HG02884 (cell line): Measurements from ENCODE around the gene MIS18A.
"Not testable (repeated sequence)": the region's sequence is repeated elsewhere in the genome, so short reads cannot be mapped to it uniquely, and the experiment has no call there.

Experiments
- ATAC-seq: cut with Tn5 transposase; IDR thresholded peaks from one replicate; pipeline ENCODE4 v1.9.1; 2021; ENCODE audit warnings: mild to moderate bottlenecking, moderate library complexity; ENCODE audit not compliant: unreplicated experiment

MIS18A gene

GRCh38 chr21:32278518-32279376 lies at the start of gene MIS18A:
Gene MIS18A, minus strand, starts transcription at chr21:32279049. Its CDS starts 35 bp downstream, at chr21:32279014.
- ATAC-seq = peak; percentile 86

- ATAC-seq = no peak
Measured at GRCh38 chr21:32328595-32328994, 49.7 kb upstream of the MIS18A start.

GRCh38 chr21:32325706-32326105 lies 46.9 kb upstream of the MIS18A start:
- no peak for ATAC-seq

GRCh38 chr21:32322676-32323075 lies 43.8 kb upstream of the MIS18A start:
- ATAC-seq = no peak

- no peak for ATAC-seq
Measured at GRCh38 chr21:32322103-32322502, 43.3 kb upstream of the MIS18A start.

- ATAC-seq = no peak
Measured at GRCh38 chr21:32321480-32321879, 42.6 kb upstream of the MIS18A start.

- no peak for ATAC-seq
Measured at GRCh38 chr21:32320726-32321125, 41.9 kb upstream of the MIS18A start.

GRCh38 chr21:32320059-32320458 lies 41.2 kb upstream of the MIS18A start:
- no peak for ATAC-seq

GRCh38 chr21:32319012-32319411 lies 40.2 kb upstream of the MIS18A start:
- ATAC-seq = no peak

- ATAC-seq = no peak
Measured at GRCh38 chr21:32317726-32318125, 38.9 kb upstream of the MIS18A start.

- ATAC-seq = no peak
Measured at GRCh38 chr21:32316361-32317215, 37.7 kb upstream of the MIS18A start.

- ATAC-seq = no peak
Measured at GRCh38 chr21:32315511-32316281, 36.8 kb upstream of the MIS18A start.

GRCh38 chr21:32314806-32315205 lies 36.0 kb upstream of the MIS18A start:
- ATAC-seq = no peak

GRCh38 chr21:32312976-32313375 lies 34.1 kb upstream of the MIS18A start:
- no peak for ATAC-seq

GRCh38 chr21:32312326-32312725 lies 33.5 kb upstream of the MIS18A start:
- ATAC-seq = no peak

GRCh38 chr21:32311621-32312020 lies 32.8 kb upstream of the MIS18A start:
- ATAC-seq = no peak

GRCh38 chr21:32310976-32311375 lies 32.1 kb upstream of the MIS18A start:
- ATAC-seq = not testable (repeated sequence)

GRCh38 chr21:32309906-32310460 lies 31.1 kb upstream of the MIS18A start:
- no peak for ATAC-seq

- ATAC-seq = no peak
Measured at GRCh38 chr21:32308696-32309095, 29.8 kb upstream of the MIS18A start.

- ATAC-seq = no peak
Measured at GRCh38 chr21:32307706-32308105, 28.9 kb upstream of the MIS18A start.
